Type B pancreatic cell (in vitro differentiated cells): ENCODE data around the gene SIRT1. TPM values are rescaled to one million over a fixed set of nuclear protein-coding genes. Genes with fewer than 3 reads are reported as not detected.

Experiments used
- DNase-seq: peaks from one replicate; pipeline ENCODE4 v3.0.0; 2021; ENCODE audit warnings: mixed read lengths; ENCODE audit not compliant: unreplicated experiment; ENCODE audit errors: extremely low spot score
- H3K27ac Mint-ChIP-seq: 2 replicates; pipeline ENCODE4 v1.8.0; 2021; ENCODE audit warnings: mild to moderate bottlenecking, mixed read lengths
- H3K27me3 Mint-ChIP-seq: 2 replicates; pipeline ENCODE4 v1.8.0; 2021; ENCODE audit warnings: mixed read lengths
- H3K36me3 Mint-ChIP-seq: 2 replicates; pipeline ENCODE4 v1.8.0; 2021; ENCODE audit warnings: mixed read lengths
- H3K4me1 Mint-ChIP-seq: one replicate; pipeline ENCODE4 v1.8.0; 2021; ENCODE audit warnings: mixed read lengths; ENCODE audit not compliant: unreplicated experiment
- H3K4me3 Mint-ChIP-seq: 2 replicates; pipeline ENCODE4 v1.8.0; 2021; ENCODE audit warnings: mild to moderate bottlenecking, mixed read lengths
- H3K9me3 Mint-ChIP-seq: 2 replicates; pipeline ENCODE4 v1.8.0; 2021; ENCODE audit warnings: mixed read lengths
- CTCF ChIP-seq: fragments of 200-600 bp; sonication (generic); conservative IDR thresholded peaks from 2 replicates; pipeline ENCODE4 v1.5.0; 2021; ENCODE audit warnings: antibody characterized with exemption, mild to moderate bottlenecking
- total RNA-seq: library from RNA; stranded (reverse); gene quantifications from 2 replicates; pipeline ENCODE4 v1.2.1, GENCODE V29; 2021; ENCODE audit warnings: low replicate concordance

SIRT1 gene
- total RNA-seq, 1 donor from 2014 or later: 30.4 TPM

GRCh38 chr10:67883710-67884312 is 645 bp upstream of the SIRT1 start:
- TF ChIP-seq CTCF: no peak
- no peaks in the 10 kb centered on the region for H3K9me3 Mint-ChIP-seq
- no peaks in the 10 kb centered on the region for H3K27me3 Mint-ChIP-seq
- H3K36me3 Mint-ChIP-seq: peaks cover 14% of the 10 kb centered on the region
- peak overlapping the region; percentile 95 for H3K4me3 Mint-ChIP-seq
- peak overlapping the region; percentile 95 for H3K27ac Mint-ChIP-seq
- peaks cover 4% of the 10 kb centered on the region for H3K4me1 Mint-ChIP-seq
- no peak for DNase-seq

GRCh38 chr10:67884842-67885670 is 600 bp downstream of the SIRT1 start:
- Mint-ChIP-seq H3K36me3 (peaks cover 23% of the 10 kb centered on the region), H3K4me1 (peaks cover 4% of the 10 kb centered on the region), H3K9me3 (no peaks in the 10 kb centered on the region), H3K27me3 (no peaks in the 10 kb centered on the region), H3K4me3 (peak overlapping the region; percentile 92), H3K27ac (peak overlapping the region; percentile 95)
- TF ChIP-seq CTCF: no peak
- DNase-seq: peak; percentile 81

GRCh38 chr10:67893637-67894036 is 9.2 kb downstream of the SIRT1 start:
- TF ChIP-seq CTCF: no peak
- no peak for DNase-seq
- H3K27me3 Mint-ChIP-seq: no peaks in the 10 kb centered on the region
- peaks cover 18% of the 10 kb centered on the region for H3K36me3 Mint-ChIP-seq
- no peak overlapping the region for H3K4me3 Mint-ChIP-seq
- H3K27ac Mint-ChIP-seq: no peak overlapping the region
- H3K9me3 Mint-ChIP-seq: no peaks in the 10 kb centered on the region
- no peaks in the 10 kb centered on the region for H3K4me1 Mint-ChIP-seq

GRCh38 chr10:67903581-67903980 is 19.1 kb downstream of the SIRT1 start:
- Mint-ChIP-seq H3K9me3 (no peaks in the 10 kb centered on the region), H3K27ac (no peak overlapping the region), H3K36me3 (peaks cover 34% of the 10 kb centered on the region), H3K27me3 (no peaks in the 10 kb centered on the region), H3K4me1 (no peaks in the 10 kb centered on the region), H3K4me3 (no peak overlapping the region)
- TF ChIP-seq CTCF: no peak
- DNase-seq: no peak

- Mint-ChIP-seq H3K9me3 (no peaks in the 10 kb centered on the region), H3K4me3 (no peak overlapping the region), H3K4me1 (no peaks in the 10 kb centered on the region), H3K36me3 (peaks cover 32% of the 10 kb centered on the region), H3K27me3 (no peaks in the 10 kb centered on the region), H3K27ac (no peak overlapping the region)
- DNase-seq: no peak
- TF ChIP-seq CTCF: no peak
These were observed 28.0 kb downstream of the SIRT1 start for GRCh38 chr10:67912331-67912946.
